ENCODE measurements around the gene SMPX. TPM values are rescaled to one million over a fixed set of nuclear protein-coding genes. Genes with fewer than 3 reads are reported as not detected.
"Not testable (repeated sequence)": the region's sequence is repeated elsewhere in the genome, so short reads cannot be mapped to it uniquely, and the experiment has no call there.

Gene SMPX
- 151 and 204 TPM in 2 replicates for total RNA-seq
- 68.5 TPM for polyA plus RNA-seq (2012)

GRCh38 chrX:21757960-21758359, at the start of gene SMPX:
Gene SMPX (minus strand): TSS chrX:21758116. CDS start chrX:21754290, 3,826 bp downstream.
- peak; percentile 72 for DNase-seq (ENCODE audit: low read depth)

- no peak for DNase-seq (ENCODE audit: low read depth)
Observed at GRCh38 chrX:21806691-21807090, 48.8 kb upstream of the SMPX start.

- DNase-seq (ENCODE audit: low read depth), result peak; percentile 39
Observed at GRCh38 chrX:21802839-21803238, 44.9 kb upstream of the SMPX start.

GRCh38 chrX:21802054-21802670, 44.2 kb upstream of the SMPX start:
- no peak for DNase-seq (ENCODE audit: low read depth)

- DNase-seq (ENCODE audit: low read depth), result peak; percentile 55
Observed at GRCh38 chrX:21800344-21800770, 42.4 kb upstream of the SMPX start.

- no peak for DNase-seq (ENCODE audit: low read depth)
Observed at GRCh38 chrX:21799767-21800166, 41.9 kb upstream of the SMPX start.

- DNase-seq (ENCODE audit: low read depth), result peak; percentile 74
Observed at GRCh38 chrX:21798677-21799219, 40.8 kb upstream of the SMPX start.

GRCh38 chrX:21781976-21782375, 24.1 kb upstream of the SMPX start:
- no peak for DNase-seq (ENCODE audit: low read depth)

GRCh38 chrX:21781525-21781924, 23.6 kb upstream of the SMPX start:
- DNase-seq (ENCODE audit: low read depth), result peak; percentile 92

- peak; percentile 56 for DNase-seq (ENCODE audit: low read depth)
Observed at GRCh38 chrX:21779095-21779494, 21.2 kb upstream of the SMPX start.

- DNase-seq (ENCODE audit: low read depth), result no peak
Observed at GRCh38 chrX:21778236-21778635, 20.3 kb upstream of the SMPX start.

GRCh38 chrX:21775128-21775527, 17.2 kb upstream of the SMPX start:
- not testable (repeated sequence) for DNase-seq (ENCODE audit: low read depth)

- not testable (repeated sequence) for DNase-seq (ENCODE audit: low read depth)
Observed at GRCh38 chrX:21773036-21773435, 15.1 kb upstream of the SMPX start.

- DNase-seq (ENCODE audit: low read depth), result no peak
Observed at GRCh38 chrX:21770631-21771321, 12.9 kb upstream of the SMPX start.

- no peak for DNase-seq (ENCODE audit: low read depth)
Observed at GRCh38 chrX:21766101-21766500, 8.2 kb upstream of the SMPX start.

GRCh38 chrX:21764008-21764407, 6.1 kb upstream of the SMPX start:
- DNase-seq (ENCODE audit: low read depth), result no peak

- no peak for DNase-seq (ENCODE audit: low read depth)
Observed at GRCh38 chrX:21758488-21758887, 572 bp upstream of the SMPX start.

GRCh38 chrX:21756785-21757529, 959 bp downstream of the SMPX start:
- peak; percentile 77 for DNase-seq (ENCODE audit: low read depth)

- DNase-seq (ENCODE audit: low read depth), result no peak
Observed at GRCh38 chrX:21749924-21750323, 8.0 kb downstream of the SMPX start.

- no peak for DNase-seq (ENCODE audit: low read depth)
Observed at GRCh38 chrX:21748235-21748634, 9.7 kb downstream of the SMPX start.

- DNase-seq (ENCODE audit: low read depth), result no peak
Observed at GRCh38 chrX:21747558-21747957, 10.4 kb downstream of the SMPX start.

GRCh38 chrX:21745756-21746155, 12.2 kb downstream of the SMPX start:
- DNase-seq (ENCODE audit: low read depth), result no peak
